GM13977 (cell line): ENCODE results near the gene CA12.

ENCODE experiments used
- DNase-seq: peaks from one replicate; pipeline ENCODE4 v3.0.0; 2012; ENCODE audit warnings: low spot score
- CTCF ChIP-seq: IDR thresholded peaks from 2 replicates; pipeline ENCODE4 v1.5.1; 2012; ENCODE audit warnings: mild to moderate bottlenecking, control low read depth; ENCODE audit not compliant: insufficient read depth; ENCODE audit errors: extremely low read depth, missing control alignments
- in situ Hi-C: fragments of 300-500 bp; cut with MboI; formaldehyde crosslinking; loops from one replicate; pipeline ENCODE4 v1.12.0; 2022; ENCODE audit warnings: low sequenced_read_pairs, low pct_unique_long_range_greater_than_20kb, mixed read lengths, inconsistent platforms; ENCODE audit not compliant: unreplicated experiment

The CA12 gene

GRCh38 chr15:63392361-63393009, 10.8 kb upstream of the CA12 start:
- DNase-seq: no peak
- in situ Hi-C loops: no loop called here
- TF ChIP-seq CTCF: no peak

GRCh38 chr15:63391669-63392360, 10.2 kb upstream of the CA12 start:
- in situ Hi-C loops: no loop called here
- TF ChIP-seq CTCF: no peak
- DNase-seq: no peak

- no peak for DNase-seq
- in situ Hi-C loops: no loop called here
- no peak for TF ChIP-seq CTCF
These were observed 9.0 kb upstream of the CA12 start for GRCh38 chr15:63390689-63391088.

GRCh38 chr15:63389902-63390670, 8.4 kb upstream of the CA12 start:
- no peak for TF ChIP-seq CTCF
- in situ Hi-C loops: no loop called here
- DNase-seq: no peak

GRCh38 chr15:63388511-63388910, 6.9 kb upstream of the CA12 start:
- in situ Hi-C loops: no loop called here

More at GRCh38 chr15:63388511-63388910, 6.9 kb upstream of the CA12 start:
- no peak for TF ChIP-seq CTCF
- no peak for DNase-seq
